ENCODE data around the gene SCARF1.

Gene SCARF1

DNA sequence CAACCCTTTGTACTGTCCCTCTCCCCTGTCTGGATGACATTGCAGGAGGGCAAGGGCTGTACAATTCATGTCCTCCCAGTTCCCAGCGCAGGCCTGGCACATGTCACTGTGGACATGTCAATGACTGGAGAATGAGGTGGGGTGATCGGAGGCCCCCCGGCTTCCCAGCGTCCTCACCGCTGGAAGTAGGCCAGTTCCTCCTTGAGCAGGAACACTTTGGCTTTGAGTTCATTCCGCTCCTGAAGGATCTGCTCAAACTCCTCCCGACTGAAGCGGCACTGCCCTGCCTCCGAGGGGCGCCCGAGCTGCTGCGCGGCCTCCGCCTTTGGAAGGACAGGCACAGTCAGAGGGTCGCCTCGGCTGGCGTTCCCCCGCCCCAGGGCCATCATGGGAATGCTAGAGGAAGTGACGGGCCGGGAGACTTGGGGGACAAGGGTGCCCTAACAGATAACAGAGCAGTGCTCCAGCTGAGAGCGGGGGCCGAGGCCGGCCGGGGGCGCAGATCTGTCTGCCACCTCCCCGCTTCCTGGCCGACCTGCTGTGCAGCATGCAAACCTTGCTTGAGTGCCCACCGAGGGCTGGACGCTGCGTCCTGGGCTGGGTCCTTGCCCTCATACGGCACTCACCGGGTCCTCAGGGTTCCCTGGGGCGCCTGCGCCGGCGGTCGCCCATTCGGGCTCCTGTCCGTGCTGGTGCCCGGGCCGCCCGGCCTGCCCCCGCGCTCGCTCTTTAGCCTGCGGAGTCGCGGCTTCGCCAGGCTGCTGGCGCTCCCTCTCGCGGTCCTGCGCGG, 2.8 kb upstream of the SCARF1 start:
- DNase-seq (ENCODE audit: low spot score) (no peak), FAIRE-seq (no peak)

DNA sequence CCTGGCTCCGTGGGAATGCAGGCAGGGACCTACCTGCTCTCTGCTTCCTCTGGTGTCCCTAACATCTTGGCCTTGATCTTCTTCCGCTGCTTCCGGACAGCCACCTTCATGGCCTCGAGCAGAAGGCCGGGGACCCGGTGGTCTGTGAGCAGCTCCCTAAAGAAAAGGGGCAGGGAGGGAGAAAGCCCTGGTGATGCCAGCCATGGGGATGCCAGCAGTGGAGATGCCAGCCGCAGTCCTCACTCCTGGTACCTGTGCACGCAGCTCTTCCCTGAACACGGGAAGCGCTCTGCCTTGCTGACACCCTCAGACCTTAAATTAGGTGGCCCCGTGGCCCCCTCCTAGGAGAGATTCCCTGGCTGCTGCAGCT, 2.3 kb upstream of the SCARF1 start:
- no peak for DNase-seq (ENCODE audit: low spot score)
- FAIRE-seq: no peak

DNA sequence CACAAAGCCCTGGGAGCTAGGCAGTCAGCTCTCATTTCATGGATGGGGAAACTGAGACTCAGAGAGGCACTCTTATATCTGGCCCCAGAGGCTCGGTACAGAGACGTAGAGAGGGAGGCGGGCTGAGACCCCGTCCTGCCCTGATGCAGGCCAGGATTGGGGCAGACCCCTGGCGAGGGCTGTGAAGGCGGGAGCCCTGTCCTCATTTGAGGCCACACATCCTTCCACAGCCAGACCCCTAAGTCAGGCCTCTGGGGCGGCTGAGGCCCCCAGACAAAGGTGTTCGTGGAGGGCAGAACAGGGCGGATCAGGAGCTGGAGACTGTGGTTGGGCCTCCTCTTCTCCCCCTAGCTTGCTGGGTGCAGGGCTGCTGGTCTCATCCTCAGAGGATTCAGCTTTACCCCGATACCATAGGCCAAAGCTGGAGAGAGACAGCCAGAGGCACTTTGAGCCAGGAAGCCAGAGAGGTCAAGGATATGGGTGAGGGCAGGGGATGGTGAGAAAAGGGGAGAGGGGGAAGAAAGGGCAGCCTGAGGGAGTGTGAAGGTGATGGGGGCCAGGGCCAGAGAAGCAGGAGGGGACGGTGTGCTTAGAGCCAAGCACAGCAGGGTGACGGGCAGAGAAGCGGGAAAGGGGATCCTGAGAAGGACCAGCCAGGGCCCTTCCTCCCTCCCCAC, 805 bp upstream of the SCARF1 start:
- FAIRE-seq (no peak), DNase-seq (ENCODE audit: low spot score) (no peak)

DNA sequence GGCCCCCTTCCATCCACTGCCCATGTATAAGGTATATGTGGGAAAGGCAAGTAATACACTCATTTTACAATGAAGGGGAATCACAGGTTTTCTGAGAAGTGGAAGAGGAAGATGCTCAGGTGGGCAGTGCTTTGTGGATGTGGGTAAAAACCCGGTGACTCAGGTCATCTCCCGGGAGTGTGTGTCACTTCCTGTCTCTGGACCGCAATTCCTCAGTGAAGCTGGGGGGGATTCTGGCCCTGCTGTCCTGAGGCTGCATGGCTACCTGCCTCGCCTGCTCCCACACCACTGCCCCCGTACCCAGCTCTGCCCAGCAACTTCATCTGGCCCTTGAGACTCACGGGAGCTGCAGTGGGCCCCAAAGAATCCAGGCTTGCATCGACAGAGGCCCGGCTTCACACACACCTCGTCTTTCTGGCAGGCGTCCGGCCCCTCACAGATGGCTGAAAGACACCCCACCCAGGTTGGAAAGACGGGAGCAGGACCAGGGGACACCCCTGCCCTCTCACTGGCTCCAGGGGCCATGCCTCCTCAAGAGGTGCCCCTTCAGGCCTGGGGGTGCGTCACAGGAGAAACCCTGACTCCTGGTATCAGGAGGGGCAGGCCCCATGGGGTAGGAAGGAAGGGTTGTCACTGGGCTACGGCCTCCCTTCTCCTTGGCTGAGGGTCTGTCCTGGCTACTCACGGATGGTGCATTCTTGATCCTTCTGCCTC, 882 bp downstream of the SCARF1 start:
- FAIRE-seq (peak; percentile 55), DNase-seq (ENCODE audit: low spot score) (peak; percentile 76)

DNA sequence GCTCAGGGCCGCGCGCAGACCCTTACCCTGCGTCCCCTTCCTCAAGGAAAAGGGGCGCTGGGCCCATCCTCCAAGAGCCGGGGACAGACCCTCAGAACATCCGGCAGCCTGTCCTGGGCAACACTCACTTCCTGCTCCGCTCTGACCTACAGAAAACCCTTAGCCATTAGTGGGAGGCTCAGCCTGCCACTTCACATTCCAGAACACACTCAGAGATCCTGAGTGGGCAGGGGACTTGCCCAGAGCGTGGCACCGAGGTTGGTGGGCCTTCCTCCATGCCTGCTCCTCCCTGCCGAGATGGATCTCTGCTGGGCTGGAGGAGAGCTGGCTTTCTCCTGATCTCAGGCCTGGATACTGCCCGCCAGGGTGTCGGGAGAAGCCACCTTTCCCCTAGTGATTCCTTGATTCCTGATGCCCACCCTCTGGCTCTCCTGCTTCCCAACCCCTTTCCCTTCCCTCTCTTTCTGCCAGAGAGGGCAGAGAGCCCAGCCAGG, 1.5 kb downstream of the SCARF1 start:
- DNase-seq (ENCODE audit: low spot score) (peak; percentile 26), FAIRE-seq (no peak)

DNA sequence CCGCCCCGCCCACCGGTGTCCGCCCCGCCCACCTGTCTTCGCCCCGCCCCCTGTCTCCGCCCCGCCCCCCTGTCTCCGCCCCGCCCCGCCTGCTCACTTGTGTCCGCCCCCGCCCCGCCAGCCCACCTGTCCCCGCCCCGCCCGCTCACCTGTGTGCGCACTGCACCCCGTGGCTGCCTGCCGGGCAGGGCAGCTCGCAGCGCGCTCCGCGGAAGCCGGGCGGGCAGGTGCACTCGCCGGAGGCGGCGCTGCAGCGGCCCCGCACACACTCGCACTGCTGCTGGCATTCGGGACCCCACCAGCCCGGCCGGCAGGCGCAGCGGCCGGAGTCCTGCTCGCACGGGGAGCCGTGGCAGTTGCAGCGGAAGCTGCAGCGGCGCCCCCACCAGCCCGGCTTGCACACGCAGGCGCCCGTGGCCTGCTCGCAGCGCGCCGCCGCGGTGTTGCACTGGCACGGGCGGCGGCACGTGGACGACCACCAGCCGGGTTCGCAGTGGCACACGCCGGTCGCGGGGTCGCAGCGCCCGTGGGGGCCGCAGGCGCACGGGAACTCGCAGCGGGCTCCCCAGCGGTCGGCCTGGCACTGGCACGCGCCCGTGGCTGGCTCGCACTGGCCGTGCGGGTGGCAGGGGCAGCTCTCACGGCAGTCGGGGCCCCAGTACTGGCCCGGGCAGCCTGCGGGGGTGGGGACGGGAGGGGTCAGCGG, 2.1 kb downstream of the SCARF1 start:
- DNase-seq (ENCODE audit: low spot score): no peak
- FAIRE-seq: no peak

DNA sequence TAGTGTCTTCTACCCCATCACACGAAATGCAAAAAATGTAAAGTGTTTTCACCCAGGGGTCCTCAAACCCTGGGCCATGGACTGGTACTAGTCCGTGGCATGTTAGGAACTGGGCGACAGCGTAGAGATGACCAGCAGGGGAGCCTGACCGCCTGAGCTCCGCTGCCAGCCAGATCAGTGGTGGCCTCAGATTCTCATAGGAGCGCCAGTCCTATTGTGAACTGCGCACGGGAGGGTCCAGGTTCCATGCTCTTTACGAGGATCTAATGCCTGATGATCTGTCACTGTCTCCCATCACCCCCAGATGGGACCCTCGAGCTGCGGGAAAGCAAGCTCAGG, 4.5 kb downstream of the SCARF1 start:
- DNase-seq (ENCODE audit: low spot score) (no peak), FAIRE-seq (no peak)

DNA sequence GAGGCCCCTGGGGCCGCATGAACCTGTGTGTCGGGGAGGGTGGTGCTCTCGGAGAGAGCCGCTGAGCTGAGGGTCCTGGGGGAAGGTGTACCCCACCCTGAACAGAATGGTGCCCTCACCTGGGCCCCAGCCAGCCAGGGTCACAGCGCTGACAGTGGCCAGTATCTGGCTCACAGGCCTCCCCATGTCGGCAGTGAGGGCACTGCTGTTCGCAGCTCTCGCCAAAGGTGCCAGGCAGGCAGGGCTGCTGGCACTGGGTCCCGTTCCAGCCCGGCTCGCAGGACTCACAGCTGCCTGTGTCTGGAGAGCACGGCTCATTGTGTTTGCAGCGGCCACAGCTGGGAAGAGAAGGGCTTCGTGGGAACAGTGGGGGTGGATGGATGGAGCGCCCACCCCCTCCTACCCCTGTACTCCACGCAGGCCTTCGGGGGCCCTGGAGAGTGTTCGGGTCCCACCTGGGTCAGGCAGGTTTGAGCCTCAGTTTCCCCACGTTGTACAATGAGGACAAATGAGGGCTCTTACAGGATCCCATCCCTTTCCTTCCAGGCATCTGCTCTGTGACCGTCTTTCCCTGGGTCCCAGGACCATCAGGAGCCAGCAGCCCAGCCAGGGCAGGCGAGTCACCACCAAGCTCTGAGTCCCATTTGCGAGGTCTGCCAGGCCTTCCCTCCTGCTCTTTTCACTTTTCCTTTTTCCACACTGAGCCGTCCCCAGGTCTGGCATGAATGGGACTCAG, 5.0 kb downstream of the SCARF1 start:
- no peak for FAIRE-seq
- no peak for DNase-seq (ENCODE audit: low spot score)

DNA sequence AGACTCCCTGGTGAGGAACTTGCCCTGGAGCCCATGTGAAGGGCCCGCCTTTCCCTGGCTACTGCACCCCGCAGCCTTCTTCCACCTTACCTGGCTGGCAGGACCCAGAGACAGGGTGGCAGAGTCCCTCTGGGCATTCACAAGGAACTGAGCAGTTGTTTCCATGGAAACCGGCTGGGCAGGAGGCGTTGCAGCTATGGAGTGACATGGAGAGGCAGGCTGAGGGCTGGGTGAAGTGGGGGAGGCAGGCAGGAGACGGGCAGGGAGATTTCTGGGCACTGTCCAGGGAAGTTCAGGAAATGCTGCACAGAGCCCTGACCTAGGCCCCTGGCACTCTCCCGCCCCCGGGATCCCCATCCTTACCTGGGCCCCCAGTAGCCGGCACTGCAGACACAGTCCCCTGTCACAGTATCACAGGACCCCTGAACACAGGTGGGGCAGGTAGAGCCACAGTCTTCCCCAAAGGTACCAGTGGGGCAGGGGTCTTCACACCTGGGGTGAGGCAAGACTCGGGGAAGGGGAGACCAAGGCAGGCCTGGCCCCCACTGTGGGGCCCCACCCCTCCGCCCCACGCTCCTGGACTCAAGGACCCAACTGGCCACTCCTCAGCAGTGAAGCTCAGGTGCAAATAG, 5.9 kb downstream of the SCARF1 start:
- peak; percentile 10 for DNase-seq (ENCODE audit: low spot score)
- no peak for FAIRE-seq

DNA sequence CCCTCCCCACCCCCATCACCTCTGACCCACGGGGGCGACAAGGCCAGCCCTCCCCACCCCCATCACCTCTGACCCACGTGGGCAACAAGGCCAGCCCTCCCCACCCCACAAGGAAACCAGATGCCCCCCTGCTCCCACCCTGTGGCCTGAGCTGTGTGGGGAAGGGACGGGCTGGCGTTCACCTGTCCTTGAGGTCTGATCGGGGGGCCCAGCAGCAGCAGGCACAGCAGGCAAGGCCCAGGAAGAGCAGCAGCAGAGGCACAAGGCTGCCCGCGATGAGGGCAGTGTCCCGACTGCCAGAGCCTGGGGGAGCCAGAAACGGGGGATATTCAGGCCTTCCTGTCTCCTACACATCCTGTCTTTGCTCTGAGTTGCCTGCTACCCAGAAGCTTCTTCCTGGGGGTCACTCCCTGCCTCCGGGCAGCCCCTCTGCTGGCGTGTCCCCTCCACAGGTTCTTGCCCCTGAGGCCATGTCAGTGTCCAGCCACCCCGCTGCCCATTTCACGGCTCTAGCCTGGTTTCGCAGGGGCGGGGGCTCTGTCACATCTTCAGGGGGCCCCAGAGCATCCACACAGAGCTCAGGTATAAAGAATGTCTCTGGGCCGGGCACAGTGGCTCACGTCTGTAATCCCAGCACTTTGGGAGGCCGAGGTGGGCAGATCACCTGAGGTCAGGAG, 6.8 kb downstream of the SCARF1 start:
- no peak for FAIRE-seq
- DNase-seq (ENCODE audit: low spot score): no peak

DNA sequence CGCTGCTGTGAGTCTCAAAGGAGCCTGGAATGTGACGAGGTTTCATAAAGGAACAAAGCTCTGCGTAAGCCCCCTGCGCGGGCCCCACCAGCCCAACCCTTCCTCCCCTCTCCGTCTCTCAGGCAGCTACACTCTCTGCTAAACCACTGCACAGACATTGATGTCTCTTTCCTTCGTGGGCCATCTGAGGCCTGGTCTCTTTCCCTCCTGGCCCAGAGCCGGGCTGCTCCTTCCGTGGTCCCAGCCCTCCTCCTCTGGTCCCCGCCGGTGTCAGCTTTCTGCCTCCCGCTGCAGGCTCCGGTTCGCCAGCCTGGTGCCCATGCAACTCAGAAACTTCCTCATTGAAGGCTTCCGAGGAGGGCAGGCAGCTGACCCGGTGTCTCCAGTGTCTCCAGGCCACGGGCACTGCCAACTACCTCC, 7.4 kb downstream of the SCARF1 start:
- no peak for DNase-seq (ENCODE audit: low spot score)
- no peak for FAIRE-seq

DNA sequence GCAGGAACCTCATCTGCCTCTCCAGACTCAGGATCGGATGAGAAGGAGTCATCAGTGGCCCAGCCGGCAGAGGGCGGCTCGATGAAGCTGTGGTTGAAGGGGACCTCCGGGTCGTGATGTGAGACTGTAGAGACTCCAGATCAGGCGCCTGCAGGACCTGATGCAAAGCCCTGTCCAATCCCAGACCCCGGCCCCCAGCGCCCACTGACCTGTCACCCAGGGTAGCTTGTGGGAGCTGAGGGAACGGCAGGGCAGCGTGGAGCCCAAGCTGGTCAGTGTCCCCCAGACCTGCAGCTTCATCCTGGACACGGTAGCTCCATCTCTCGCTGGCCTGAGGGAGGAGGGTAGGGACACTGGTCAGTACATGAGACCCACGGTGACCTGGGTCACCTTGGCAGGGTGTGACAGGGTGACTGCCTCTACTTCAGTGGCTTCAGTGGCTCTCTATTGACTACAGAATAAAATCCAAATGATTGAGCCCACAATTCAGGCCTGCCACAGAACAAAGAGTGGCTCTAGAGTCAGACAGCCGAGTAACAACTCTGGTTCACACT, 8.7 kb downstream of the SCARF1 start:
- FAIRE-seq (no peak), DNase-seq (ENCODE audit: low spot score) (no peak)

DNA sequence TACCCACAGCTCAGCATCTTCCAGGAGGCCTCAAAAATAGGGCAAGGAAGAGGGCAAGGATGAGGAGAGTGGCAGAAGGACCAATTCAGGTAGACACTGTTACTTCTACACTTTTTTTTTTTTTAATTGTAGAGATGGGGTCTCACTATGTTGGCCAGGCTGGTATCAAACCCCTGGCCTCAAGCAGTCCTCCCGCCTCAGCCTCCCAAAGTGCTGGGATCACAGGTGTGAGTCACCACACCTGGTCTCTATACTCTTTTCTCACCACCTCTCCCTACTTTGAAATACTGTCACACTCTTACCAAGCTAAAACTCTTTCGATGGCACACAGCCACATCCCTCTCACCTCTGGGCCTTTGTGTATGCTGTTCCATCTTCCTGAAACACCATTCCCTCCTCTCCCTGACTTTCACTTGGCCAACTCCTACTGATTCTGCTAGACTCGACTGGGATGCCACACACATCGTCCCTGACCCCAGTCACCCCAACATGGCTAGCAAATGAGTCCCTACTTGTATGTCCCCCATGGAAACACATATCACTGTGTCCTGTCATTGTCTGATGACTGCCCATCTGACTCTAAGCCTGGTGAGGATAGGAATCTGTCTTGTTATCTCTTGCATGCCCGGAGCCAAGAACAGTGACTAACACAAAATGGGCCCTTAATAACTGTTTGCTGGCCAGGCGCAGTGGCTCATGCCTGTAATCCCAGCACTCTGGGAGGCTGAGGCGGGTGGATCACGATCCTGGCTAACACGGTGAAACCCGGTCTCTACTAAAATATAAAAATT, 9.7 kb downstream of the SCARF1 start:
- DNase-seq (ENCODE audit: low spot score) (no peak), FAIRE-seq (no peak)

DNA sequence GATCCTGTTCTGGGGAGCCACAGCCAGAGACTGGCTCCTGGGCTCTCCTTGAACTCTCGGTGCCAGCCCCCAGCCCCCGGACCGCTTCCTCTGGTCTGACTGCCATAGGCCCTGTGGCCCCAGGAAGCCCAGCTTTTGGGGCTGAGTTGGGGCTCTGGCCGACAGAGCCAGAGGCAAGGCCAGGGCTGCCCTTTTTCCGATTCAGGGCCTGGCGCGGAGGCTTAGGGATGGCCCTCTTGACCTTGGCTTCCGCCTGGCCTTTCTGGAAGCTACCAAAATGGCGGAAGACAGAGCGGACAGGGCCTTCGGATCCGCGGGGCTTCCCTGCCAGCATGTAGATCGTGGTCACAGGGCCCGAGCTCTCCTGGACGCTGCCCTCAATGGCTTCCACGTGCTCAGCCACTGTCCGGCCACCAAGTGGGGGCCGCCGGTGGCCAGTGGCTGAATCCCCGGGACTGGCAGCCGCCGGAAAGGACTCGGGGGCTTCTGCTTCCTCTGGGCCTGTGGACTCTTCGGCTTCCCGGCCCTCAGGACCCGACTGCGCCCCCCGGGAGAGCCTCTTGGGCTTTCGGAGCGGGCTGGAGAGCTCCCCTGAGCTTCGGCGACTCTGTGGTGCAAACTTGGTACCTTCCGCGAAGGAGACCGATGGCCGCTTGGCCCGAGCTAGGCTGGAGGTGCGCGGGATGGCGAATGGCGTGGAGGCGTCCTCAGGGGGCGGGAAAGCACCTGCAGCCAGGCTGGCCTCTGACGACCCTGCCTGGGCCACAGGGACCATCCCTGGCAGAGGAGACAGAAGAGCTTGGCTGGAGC, 10.5 kb downstream of the SCARF1 start:
- FAIRE-seq (no peak), DNase-seq (ENCODE audit: low spot score) (no peak)

DNA sequence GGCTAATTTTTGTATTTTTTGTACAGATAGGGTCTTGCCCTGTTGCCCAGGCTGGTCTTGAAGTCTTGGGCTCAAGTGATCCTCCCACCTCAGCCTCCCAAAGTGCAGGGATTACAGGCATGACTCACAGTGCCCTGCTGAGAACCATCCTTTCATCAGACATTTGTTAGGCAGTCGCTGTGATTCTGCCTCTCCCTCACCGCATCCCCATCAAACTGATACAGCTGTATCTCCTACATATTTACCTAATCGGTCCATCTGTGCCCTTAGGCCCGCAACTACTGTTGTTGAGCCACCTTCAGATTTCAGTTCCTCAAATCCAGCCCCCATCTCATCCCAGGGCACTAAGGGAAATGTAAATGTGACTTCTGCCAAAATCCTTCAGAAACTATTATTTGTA, 14.9 kb downstream of the SCARF1 start:
- DNase-seq (ENCODE audit: low spot score) (peak; percentile 8), FAIRE-seq (no peak)

DNA sequence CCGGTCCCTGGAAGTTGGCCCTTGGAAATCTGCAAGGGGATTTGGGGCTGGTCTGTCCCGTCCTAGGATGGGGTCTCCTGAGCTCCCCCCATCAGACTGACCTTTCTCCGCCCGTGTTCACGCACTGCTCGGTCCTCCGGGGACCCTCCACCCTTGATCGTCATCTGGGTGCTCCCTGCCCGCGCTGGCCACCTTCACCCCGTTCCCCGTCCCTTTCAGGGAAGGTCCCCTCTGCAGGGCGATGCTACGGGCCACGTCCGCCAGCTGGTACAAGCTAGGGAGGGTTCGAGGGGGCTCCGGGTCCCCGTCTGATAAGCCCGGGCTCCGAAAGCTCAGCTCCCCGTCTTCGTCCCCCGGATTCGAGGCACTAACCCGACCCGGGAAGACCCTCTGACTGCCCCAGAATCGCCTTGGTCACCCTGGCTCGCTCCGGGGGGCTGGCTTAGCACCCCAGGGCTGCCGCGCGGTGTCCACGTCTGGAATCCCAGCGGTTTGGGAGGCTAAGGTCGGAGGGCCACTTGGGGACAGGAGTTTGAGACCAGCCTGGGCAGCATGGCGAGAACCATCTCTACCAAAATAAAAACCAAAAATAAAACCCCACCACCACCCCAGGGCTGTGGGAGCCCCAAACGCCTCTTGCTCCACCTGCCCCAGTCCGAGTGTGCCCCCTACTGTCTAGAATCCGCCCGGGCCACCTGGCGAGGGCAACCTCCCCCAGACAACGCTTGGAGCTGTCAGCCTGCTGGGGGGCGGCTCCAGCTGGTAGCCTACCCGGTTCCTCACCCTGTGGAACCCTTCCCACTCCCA, 15.8 kb downstream of the SCARF1 start:
- peak; percentile 7 for DNase-seq (ENCODE audit: low spot score)
- FAIRE-seq: no peak

DNA sequence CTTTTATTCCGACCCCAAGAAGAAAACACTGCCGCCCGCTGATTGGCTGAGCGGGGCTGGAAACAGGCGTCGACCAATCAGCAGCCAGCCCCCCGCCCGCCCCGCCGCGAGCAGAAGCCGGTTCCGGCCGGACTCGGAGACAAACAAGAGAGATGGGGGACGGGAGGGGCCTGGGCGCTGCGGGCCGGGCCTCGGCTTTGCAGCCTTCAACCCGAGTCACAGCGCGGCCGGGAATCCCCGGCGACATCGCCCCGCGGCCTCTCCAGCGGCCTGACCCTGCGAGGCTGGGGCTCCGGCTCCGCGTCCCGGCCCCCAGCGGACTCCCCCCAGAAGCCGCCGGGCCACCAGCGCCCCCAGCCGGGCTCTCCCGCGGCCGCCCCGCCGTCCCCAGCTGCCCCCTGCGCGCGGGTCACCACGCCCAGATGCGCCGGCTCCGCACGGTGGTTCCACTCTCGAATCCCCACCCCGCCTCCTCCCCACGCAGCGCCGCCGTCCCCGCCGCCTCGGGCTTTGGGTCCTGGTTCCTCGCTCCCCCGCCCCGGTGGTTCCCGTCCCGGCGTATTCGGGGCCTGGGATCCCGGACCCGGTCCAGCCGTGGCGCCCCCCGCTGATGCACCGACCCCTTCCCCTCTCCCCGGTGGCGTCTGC, 16.6 kb downstream of the SCARF1 start:
- DNase-seq (ENCODE audit: low spot score) (peak; percentile 76), FAIRE-seq (peak; percentile 53)
